ENCODE results near the gene SAFB.

GRCh38 chr19:5672708-5673459 is 50.0 kb downstream of the SAFB start:
- no peak for TF ChIP-seq CTCF (IDR thresholded peaks at IDR 0.05; ENCODE audit: poor library complexity)
- TF ChIP-seq EZH2 (IDR thresholded peaks at IDR 0.05; ENCODE audit: borderline replicate concordance), result no peak
